GM18867 (cell line): ENCODE results near the gene LARGE1.

ENCODE experiments used
- ATAC-seq: cut with Tn5 transposase; IDR thresholded peaks from one replicate; pipeline ENCODE4 v1.9.1; 2021; ENCODE audit warnings: mild to moderate bottlenecking, moderate library complexity; ENCODE audit not compliant: unreplicated experiment

Gene LARGE1

DNA sequence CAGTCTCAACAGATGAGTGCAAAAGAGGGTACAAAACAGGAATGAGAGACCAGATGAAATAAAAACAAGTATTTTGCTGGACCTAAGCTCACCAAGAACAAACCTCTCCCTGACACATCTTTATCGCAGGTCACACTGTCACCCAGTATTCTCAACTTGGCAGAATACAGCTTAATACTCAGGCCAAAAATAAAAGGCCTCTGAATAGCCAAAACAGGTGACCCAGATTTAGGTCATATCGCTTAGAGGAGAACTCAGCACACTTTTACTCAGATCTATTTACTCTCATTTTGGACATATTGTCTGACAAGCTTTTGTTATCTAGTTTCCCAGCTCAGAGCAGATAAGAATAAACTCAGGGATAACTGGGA lies 645.2 kb downstream of the LARGE1 start:
- ATAC-seq = no peak

DNA sequence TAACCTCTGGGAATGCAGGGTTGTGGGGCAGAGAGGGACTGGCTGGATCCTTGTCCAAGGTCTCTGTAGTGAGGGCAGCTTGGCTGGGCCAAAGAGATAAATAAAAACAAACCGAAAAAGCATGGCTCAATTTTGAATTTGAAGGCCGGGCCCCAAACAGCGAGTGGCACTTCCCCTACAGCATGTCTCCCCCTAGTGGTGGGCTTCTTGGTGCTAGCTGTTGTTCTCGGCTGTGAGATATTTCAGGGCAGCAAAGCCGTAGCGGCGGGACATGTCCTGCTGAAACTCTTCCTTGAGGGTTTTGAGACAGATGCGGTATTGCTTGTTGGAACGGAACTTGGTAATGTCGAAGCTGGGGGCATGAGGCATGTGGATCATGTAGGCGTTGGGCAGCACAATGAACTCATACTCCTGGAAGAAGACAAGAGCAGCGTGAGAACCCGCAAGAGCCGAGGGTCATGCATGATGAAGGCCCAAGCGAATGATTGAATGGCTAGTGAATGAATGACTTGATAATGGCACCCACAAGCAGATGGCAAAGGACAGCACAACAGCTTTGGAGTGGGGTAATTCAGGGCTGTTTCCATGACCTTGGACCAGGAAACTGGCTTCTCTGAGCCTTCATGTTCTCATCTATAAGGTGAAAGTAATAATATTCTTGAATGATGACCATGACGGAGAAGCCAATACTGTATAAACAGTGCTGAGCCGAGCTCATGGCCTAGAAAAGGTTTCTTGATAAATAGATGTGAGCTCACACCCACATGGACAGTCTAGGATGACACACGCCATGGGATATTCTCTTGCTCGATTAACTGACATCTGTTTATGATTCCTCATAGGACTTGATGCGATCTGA lies 645.8 kb downstream of the LARGE1 start:
- ATAC-seq = no peak

DNA sequence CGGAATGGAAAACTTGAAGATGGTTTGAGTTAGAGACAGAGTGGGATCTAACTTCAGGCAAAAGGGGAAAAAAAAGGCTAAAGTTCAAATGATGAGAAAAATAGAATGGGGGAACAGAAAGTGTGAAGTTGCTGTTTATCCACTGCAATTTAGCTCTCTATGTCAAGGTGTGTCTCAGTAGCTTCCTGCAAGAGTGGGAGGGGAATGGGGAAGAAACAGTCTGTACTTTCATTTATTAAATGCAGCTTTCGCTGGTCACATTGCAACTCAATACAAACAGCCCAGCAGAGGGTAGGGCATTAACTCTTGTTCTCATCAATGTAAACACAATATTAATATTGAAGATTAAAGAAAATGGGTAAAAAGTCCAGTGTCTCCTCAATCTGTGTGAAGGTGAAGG lies 647.4 kb downstream of the LARGE1 start:
- ATAC-seq = no peak

DNA sequence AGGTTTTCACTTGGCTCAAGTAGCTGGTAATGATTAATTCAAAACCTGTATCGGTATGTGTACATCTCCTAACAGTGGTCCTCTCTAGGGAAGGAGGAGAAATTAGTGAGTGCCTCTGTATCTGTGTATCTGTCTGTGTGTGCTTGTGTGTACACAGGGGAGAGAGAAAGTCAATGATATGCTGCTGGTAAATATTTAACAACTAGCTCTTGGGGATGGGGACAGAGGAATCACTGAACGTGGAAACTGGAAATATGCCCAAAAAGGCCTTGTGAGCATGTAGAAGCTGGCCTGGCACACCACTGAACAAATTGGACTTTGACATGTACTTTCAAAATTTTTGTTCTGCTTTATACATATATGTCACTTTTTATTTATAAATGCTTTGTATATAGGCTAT lies 648.1 kb downstream of the LARGE1 start:
- peak; percentile 16 for ATAC-seq

DNA sequence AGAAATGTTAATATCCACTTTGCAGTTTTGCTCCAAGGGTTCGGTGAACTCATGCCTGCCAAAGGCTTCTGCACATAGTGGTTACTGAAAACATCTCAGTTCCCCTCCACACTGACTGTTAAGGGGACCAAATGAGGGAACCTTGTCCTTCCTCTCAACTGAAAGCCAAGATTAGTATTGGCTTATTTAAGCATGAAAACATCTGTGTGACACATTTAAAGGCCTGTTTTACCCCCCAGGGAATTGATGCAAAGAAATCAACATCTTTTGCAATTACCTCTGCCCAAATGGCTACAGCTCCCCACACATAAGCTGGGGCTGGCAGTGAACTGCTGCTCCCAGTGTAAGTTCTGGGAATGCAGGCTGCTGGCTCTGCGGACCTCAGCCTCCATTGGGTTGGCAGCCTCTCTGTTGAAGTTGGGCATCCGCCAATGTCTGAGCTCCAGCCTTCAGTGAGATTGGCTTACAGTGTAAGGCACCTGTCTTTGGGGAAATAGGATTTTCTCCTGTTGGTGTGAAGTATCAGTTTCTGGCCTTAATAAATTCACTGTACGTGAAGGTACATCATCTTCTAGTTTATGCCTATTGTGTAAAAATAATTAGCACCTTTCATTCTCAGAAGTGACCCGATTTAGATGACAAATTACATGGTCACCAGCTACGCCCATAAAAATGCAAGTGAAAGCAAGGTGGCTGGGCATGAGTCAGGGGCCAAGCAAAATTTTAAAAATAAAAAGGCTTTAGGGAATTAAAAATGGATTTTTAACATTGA lies 648.7 kb downstream of the LARGE1 start:
- ATAC-seq = peak; percentile 54

DNA sequence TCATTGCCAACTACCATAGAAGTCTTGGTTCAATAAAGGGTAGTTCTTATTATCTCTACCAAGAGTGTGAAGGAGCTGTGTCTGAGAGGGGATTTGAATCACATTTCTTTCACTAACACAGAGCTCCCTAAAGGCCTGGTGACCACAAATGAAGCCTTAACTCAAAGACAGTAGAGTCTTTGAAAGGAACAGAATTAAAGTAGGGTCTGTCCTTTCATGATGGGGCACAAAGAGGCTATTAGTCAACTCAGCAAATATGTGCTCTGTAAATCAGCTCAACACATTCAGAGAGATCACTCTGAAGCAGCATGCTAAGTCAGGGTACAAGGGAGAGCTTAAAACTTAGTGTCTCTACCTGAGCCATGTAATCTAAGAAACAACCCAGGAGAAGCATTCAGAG lies 649.7 kb downstream of the LARGE1 start:
- ATAC-seq = no peak

DNA sequence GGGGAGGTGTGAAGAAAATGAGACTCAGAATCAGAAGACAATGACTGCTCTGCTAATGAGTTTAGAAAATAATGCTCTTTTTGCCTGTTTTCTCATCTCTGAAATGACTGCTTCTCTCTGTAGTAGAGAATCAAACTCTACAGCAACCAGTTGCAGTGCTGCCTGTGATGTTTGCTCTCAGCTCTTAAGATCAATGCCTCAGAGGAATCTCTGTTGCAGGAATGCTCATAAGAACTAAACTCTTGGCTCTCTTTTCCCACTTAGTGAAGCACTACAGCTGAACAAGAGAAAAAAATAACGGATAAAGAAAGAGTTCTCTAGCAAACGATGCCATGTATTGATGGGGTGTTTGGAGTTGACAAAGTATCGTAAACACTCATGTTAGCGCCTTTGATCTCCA lies 658.6 kb downstream of the LARGE1 start:
- no peak for ATAC-seq

DNA sequence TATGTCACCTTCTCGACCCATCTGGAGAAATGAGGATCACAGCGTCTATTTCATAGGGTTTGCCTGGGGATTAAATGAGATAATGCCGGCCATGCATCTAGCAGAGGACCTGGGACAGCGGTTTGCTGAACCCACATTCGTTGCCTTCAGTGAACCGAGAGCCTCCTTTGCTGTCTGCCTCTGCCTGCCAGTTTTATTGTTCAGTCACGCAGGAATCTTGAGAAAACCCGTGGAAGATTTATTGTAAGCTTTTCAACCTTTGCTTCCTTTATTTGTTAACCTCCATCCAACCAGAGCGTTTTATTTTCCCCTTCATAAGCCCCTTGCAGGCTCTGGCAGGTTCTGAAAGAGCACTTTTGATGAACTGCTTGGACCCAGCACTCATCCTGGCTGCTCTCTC lies 659.8 kb downstream of the LARGE1 start:
- no peak for ATAC-seq

DNA sequence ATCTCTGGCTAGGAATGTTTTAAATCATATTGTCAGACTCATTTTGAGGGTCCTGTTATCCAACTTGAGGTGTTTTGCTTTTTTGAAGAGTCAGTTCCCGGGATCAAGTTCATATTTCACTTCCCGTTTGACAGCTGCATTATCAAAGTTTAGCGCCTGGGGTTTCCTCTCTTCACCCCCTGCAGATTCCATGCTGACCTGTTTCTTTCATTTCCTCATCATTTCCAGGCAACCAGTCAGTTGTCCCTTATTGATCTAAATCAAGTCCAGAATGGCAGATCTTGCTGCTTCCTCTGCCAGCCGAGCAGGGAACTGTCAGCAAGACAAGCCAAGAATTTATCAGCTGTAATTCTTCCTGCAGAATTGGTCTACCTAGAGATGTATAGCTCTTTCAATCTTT lies 664.5 kb downstream of the LARGE1 start:
- ATAC-seq = no peak

DNA sequence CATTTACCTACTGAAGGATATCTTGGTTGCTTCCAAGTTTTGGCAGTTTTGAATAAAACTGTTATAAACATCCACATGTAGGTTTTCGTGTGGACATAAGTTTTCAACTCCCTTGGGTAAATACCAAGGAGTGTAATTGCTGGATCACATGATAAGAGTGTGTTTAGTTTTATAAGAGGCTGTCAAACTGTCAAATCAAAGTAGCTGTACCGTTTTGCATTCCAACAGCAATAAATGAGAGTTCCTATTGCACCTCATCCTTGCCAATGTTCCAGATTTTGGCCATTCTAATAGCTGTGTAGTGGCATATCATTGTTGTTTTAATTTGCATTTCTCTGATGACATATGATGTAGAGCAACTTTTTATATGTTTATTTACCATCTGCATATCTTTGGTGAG lies 671.3 kb downstream of the LARGE1 start:
- no peak for ATAC-seq

DNA sequence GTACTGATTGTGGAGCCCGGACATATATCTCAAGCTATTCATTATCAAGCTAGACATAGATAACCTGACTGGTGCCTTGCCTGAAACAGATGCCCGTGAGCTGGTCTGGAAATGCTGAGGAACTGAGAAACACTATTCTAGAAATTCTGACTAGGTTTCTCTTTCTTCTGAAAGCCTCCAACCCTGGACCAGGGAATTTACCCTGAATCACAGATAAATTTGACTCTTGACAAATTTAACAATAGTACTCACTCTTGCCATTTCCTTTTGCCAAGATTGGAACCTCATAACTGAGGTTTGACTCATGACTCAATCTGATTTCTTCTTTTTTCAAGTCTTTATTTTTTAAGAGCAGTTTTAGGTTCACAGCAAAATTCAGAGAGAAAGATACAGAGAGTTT lies 672.5 kb downstream of the LARGE1 start:
- ATAC-seq = no peak

DNA sequence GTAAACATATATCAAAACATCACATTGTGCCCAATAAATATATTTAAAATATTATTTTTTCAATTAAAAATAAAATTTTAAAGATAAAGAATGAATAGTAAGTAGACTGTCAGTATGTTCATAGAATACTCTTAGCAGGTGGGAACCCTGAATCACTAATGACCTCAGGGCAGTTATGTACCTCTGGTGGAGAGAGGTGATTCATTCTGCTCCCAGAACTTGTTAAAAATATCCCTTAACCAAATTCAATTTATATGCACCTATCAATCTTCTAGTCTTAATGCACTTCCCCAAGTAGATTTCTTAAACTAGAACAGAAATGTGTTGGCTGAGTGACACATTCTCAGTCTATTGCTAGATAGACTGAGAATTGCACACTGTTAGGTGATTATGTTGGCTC lies 678.2 kb downstream of the LARGE1 start:
- no peak for ATAC-seq

DNA sequence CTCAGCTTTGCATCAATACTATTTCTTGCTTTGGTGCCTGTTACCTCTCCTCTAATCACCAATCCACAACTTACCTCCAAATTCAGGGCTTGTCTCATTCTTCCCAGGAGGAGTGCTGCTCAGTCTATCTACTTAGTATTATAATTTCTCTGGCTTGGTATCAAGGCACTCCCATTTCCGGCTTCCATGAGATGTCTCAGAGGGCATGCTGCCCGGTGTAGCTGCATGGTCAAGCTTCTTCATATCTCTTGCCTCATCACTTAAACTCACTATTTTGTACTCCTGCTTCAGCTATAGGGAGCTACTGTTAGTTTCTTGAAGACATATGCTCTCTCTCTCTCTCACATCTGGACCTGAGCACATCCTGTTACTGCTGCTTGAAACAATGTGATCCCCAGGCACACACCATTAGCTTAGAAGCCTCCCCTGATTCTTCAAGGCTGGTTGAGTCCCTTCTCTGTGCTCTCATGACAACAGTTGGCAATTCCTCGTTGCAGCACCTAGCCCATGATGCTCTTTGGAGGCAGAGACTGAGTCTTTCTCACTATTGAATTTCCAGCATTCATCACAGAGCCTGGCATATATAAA lies 679.3 kb downstream of the LARGE1 start:
- no peak for ATAC-seq

DNA sequence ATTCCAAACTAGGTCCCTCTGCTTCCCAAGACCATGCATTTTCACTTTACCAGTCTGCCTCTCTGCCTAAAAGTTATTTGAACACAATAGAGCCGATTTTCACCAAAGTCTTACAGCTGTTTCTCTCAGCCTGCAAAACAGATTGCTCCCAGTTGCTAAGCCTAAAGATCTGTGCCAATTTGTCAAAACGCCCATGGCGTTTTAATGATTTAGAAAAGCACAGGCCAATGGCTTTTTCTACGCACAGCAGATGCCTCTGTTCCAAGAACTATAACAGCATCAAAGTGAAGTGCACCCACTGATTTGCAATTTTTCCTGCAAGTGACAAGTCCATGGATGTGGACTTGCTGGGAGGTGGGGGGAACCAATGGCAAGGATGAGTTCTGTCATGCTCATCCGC lies 688.2 kb downstream of the LARGE1 start:
- no peak for ATAC-seq

DNA sequence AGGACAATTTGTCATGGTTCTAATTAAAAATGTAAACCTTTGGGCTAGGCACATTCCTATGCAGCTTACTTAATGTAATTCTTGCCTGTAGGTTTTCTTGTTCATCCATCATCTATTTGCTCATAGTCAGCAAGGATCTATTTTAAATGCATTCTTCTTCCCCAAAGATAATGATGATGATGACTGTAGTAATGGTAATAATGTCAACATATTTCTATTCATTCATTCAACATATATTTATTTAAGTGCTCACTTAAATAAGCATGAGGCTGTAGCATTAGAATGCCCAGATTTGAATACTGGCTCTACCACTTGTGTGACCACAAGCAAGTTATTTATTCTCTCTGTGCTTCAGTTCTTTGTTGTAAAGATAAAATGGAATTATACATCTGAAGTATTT lies 692.5 kb downstream of the LARGE1 start:
- no peak for ATAC-seq

DNA sequence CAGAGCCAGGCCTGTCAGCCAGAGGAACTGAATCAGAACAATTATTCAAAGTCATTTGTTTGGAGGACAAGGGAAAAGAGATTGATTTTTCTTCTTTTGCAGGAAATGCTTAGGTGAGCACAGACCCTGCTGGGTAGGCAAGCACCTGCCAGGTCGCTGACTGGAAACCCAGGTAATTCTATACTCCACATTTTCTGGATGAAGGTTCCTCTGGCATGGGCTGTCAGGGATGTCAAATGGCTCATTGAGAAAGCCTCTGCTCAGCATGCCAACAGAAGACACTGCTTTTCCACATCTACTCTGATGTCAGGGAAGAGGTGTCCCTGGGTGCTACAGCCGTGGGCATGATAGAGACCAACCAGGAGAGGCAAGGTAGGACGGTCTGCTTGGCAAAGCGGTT lies 695.4 kb downstream of the LARGE1 start:
- no peak for ATAC-seq
